Cerebellar cortex (tissue), 1 donor: ENCODE measurements around the gene GLT8D2.

Experiments
- DNase-seq: peaks from one replicate; pipeline ENCODE4 v3.0.0-alpha.2; 2015; ENCODE audit warnings: low spot score

The GLT8D2 gene

DNA sequence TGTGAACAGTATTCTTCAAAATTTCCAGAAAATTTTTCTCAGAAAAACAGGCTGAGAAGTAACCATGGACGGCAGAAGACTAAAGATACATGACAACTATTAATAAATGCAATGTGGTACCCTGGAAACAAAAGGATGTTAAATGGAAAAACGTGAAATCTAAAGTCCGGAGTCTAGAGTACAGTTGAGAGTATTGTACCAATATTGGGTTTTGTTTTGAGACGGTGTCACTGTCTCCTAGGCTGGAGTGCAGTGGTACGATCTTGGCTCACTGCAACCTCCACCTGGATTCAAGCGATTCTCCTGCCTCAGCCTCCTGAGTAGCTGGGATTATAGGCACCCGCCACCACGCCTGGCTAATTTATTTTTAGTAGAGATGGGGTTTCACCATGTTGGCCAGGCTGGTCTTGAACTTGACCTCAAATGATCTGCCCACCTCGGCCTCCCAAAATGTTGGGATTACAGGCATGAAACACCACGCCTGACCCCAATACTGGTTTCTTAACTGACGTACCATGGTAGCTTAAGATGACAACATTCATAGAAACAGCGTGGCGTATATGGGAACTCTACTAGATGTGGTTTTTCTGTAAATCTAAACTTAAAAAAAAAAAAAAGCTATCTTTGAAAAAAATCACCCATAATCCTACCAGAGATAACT is 101.1 kb downstream of the GLT8D2 start:
- no peak for DNase-seq

DNA sequence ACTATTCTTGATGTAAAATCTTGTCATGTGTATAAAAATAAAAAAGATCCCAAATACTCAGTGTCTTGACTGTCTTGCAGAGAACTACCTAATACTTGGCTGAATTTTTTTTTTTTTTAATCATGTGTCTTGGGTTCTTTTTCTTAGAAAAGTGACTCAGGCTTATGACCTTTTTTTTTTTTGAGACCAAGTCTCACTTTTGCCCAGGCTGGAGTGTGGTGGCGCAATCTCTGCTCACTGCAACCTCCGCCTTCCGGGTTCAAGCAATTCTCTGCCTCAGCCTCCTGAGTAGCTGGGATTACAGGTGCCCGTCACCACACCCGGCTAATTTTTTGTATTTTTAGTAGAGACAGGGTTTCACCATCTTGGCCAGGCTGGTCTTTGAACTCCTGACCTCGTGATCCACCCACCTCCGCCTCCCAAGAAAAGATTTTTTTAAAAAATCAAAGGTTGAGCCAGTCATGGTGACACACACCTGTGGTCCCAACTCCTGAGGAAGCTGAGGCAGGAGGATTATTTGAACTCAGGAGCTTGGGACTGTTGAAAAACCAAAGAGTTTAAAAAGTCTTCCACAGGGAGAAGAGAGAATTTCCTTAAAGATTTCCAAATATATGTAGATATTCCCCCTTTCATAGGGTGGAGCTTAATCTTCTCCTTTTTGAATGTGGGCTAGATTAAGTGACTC is 102.0 kb downstream of the GLT8D2 start:
- DNase-seq: no peak

DNA sequence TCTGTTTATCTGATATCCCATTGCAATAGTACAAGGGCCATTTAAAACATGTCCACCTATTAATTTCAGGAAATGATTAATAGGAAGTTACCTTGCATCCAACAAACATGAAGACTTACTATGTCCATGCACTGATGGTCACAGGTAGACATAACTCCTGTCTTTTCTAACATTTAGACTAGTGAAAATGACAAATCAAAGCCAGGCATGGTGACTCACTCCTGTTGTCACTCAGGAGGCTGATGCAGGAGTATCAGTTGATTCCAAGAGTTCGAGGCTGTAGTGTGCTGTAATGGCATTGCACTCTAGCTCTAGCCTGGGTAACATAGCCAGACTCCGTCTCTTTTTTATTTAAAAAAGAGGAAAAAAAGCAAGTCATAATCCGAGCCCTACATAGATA is 105.0 kb downstream of the GLT8D2 start:
- no peak for DNase-seq
